K562 (cell line): ENCODE data around the gene GPX1. TPM values are rescaled to one million over a fixed set of nuclear protein-coding genes. Genes with fewer than 3 reads are reported as not detected.
A peak's percentile ranks its signal among the peaks of the same experiment; 100 is the strongest.

ENCODE experiments used
- KAT7 ChIP-seq: sonication (generic); formaldehyde crosslinking; IDR thresholded peaks from 2 replicates; pipeline ENCODE4 v1.8.0; 2022; ENCODE audit warnings: missing genetic modification reagents, mild to moderate bottlenecking, borderline replicate concordance
- POLR2A ChIP-seq: fragments of 450-650 bp; conservative IDR thresholded peaks from 2 replicates; pipeline ENCODE4 v1.6.1; 2016
- SUPT5H ChIP-seq: fragments of 450-650 bp; IDR thresholded peaks from 2 replicates; pipeline ENCODE4 v1.6.1; 2016
- ZBTB33 ChIP-seq: sonication (generic); formaldehyde crosslinking; IDR thresholded peaks from 2 replicates; pipeline ENCODE4 v1.8.1; 2023; ENCODE audit warnings: mild to moderate bottlenecking, missing genetic modification reagents
- ZNF146 ChIP-seq: IDR thresholded peaks from one replicate; pipeline ENCODE4 v1.6.1; 2018; ENCODE audit warnings: missing compliant biosample characterization; ENCODE audit not compliant: unreplicated experiment
- ZNF507 ChIP-seq: conservative IDR thresholded peaks from 2 replicates; pipeline ENCODE4 v1.6.1; 2017; ENCODE audit warnings: missing genetic modification characterization, missing compliant biosample characterization
- polyA plus RNA-seq, 8 experiments: library from polyadenylated mRNA; depleted of rRNA in 4 of 8; stranded (reverse) in 5 of 8; unstranded in 3 of 8; fragments of >200 nt; fragmentation: Nextera tagmentation in 2 of 8; fragmentation: Illumina TruSeq in 1 of 8; extraction: Ambion mirVana in 2 of 8; extraction: Trizol in 1 of 8; gene quantifications; 2 replicates each; pipeline versions ENCODE4 v1.2.1 to v1.2.3, GENCODE V29; 2011 to 2014; ENCODE audit warnings: inconsistent platforms in 1 of 8, missing spikeins in 1 of 8
- total RNA-seq, 7 experiments: library from RNA; depleted of rRNA in 6 of 7; stranded (reverse); fragments of >200 nt in 6 of 7; fragmentation: Illumina TruSeq in 2 of 7; extraction: Trizol in 2 of 7; gene quantifications; 2 replicates each; pipeline versions ENCODE4 v1.2.1 to v1.2.3, GENCODE V29; 2011 to 2021; ENCODE audit warnings: low replicate concordance in 1 of 7
- TF ChIP-seq, protein P1 (sequence below): fragments of 250-450 bp; sonication (Bioruptor Pico); IDR thresholded peaks from 2 replicates; pipeline ENCODE4 v1.4.0; 2020; ENCODE audit warnings: borderline replicate concordance
- TF ChIP-seq, protein P2 (sequence below): fragments of 250-450 bp; sonication (Bioruptor Pico); IDR thresholded peaks from 2 replicates; pipeline ENCODE4 v1.5.0; 2020; ENCODE audit warnings: mild to moderate bottlenecking

GPX1 gene
- total and polyA plus RNA-seq, 9 of the 15 experiments (the other 6 are each of a cell fraction or from before 2014, with no cell fraction given), result 0.08 to 1.3 (median 0.21) TPM; not detected in 5

- TF ChIP-seq ZNF146 (CRISPR knock-in tag) (no peak), ZBTB33 (CRISPR knock-in tag) (peak; percentile 82), POLR2A (peak; percentile 41; the same call in 1 of the 2 replicates), ZNF507 (tag) (no peak), SUPT5H (0 out of 2 replicates have a peak, but pooled peaks have one; percentile 22), KAT7 (CRISPR knock-in tag) (no peak)
- TF ChIP-seq, protein P1, sequence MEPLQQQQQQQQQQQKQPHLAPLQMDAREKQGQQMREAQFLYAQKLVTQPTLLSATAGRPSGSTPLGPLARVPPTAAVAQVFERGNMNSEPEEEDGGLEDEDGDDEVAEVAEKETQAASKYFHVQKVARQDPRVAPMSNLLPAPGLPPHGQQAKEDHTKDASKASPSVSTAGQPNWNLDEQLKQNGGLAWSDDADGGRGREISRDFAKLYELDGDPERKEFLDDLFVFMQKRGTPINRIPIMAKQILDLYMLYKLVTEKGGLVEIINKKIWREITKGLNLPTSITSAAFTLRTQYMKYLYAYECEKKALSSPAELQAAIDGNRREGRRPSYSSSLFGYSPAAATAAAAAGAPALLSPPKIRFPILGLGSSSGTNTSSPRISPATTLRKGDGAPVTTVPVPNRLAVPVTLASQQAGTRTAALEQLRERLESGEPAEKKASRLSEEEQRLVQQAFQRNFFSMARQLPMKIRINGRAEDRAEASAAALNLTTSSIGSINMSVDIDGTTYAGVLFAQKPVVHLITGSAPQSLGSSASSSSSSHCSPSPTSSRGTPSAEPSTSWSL (CRISPR knock-in tag), result no peak
- TF ChIP-seq, protein P2, sequence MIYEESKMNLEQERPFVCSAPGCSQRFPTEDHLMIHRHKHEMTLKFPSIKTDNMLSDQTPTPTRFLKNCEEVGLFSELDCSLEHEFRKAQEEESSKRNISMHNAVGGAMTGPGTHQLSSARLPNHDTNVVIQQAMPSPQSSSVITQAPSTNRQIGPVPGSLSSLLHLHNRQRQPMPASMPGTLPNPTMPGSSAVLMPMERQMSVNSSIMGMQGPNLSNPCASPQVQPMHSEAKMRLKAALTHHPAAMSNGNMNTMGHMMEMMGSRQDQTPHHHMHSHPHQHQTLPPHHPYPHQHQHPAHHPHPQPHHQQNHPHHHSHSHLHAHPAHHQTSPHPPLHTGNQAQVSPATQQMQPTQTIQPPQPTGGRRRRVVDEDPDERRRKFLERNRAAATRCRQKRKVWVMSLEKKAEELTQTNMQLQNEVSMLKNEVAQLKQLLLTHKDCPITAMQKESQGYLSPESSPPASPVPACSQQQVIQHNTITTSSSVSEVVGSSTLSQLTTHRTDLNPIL (CRISPR knock-in tag), result no peak
Observed at GRCh38 chr3:49358217-49358883, at the start of gene GPX1 (continued).
